CD4-positive, alpha-beta memory T cell (primary cell): ENCODE measurements around the gene NDUFB6. TPM values are rescaled to one million over a fixed set of nuclear protein-coding genes. Genes with fewer than 3 reads are reported as not detected.
"Not testable (repeated sequence)": the region's sequence is repeated elsewhere in the genome, so short reads cannot be mapped to it uniquely, and the experiment has no call there.

Experiments
- CTCF ChIA-PET: fragments of 350-600 bp; sonication (Branson Sonifier 250); formaldehyde crosslinking; loops from one replicate; lab custom pipeline; 2021; ENCODE audit warnings: inconsistent platforms; ENCODE audit not compliant: partially characterized antibody; lab: Charles Lee
- POLR2A ChIA-PET: fragments of 350-600 bp; sonication (Branson Sonifier 250); formaldehyde crosslinking; loops from one replicate; lab custom pipeline; 2021; ENCODE audit not compliant: partially characterized antibody; lab: Charles Lee
- DNase-seq, 5 donors: peaks; one replicate each; pipeline versions ENCODE4 v3.0.0 to v3.0.0-alpha.2; 2020 to 2022; ENCODE audit warnings: mixed read lengths in 1 of 5
- H3K27ac ChIP-seq: one replicate; pipeline ENCODE4 v1.7.0; 2013; ENCODE audit warnings: low read depth, low read length
- H3K27me3 ChIP-seq: 2 replicates; pipeline ENCODE4 v1.7.0; 2013; ENCODE audit warnings: mild to moderate bottlenecking, low read length, moderate library complexity; ENCODE audit not compliant: insufficient read depth
- H3K36me3 ChIP-seq: 2 replicates; pipeline ENCODE4 v1.7.0; 2013; ENCODE audit warnings: mild to moderate bottlenecking, low read length, moderate library complexity; ENCODE audit not compliant: insufficient read depth
- H3K4me1 ChIP-seq: 2 replicates; pipeline ENCODE4 v1.7.0; 2013; ENCODE audit warnings: mild to moderate bottlenecking, low read length, moderate library complexity; ENCODE audit not compliant: insufficient read depth
- H3K4me3 ChIP-seq, 2 donors: one replicate each; pipeline ENCODE4 v1.7.0; 2013; ENCODE audit warnings: low read length in 2 of 2, mild to moderate bottlenecking in 1 of 2
- H3K9me3 ChIP-seq, 2 donors: one replicate each; pipeline ENCODE4 v1.7.0; 2013; ENCODE audit warnings: low read length in 2 of 2, control low read depth in 1 of 2; ENCODE audit not compliant: control insufficient read depth in 1 of 2
- H3K27ac Mint-ChIP-seq, 7 donors: one replicate each; pipeline ENCODE4 v1.8.0; 2020 to 2021; ENCODE audit warnings: mixed read lengths in 7 of 7, mild to moderate bottlenecking in 6 of 7, inconsistent platforms in 3 of 7, moderate library complexity in 3 of 7
- H3K27me3 Mint-ChIP-seq, 2 donors: one replicate each; pipeline ENCODE4 v1.8.0; 2020 to 2021; ENCODE audit warnings: mixed read lengths in 2 of 2
- H3K36me3 Mint-ChIP-seq, 2 donors: one replicate each; pipeline ENCODE4 v1.8.0; 2020 to 2021; ENCODE audit warnings: mixed read lengths in 2 of 2, inconsistent platforms in 1 of 2, mild to moderate bottlenecking in 1 of 2
- H3K4me1 Mint-ChIP-seq, 4 donors: one replicate each; pipeline ENCODE4 v1.8.0; 2020 to 2021; ENCODE audit warnings: mixed read lengths in 4 of 4, mild to moderate bottlenecking in 1 of 4
- H3K4me3 Mint-ChIP-seq, 8 donors: one replicate each; pipeline ENCODE4 v1.8.0; 2020 to 2021; ENCODE audit warnings: mixed read lengths in 8 of 8, mild to moderate bottlenecking in 7 of 8, moderate library complexity in 6 of 8, inconsistent platforms in 3 of 8
- H3K9me3 Mint-ChIP-seq, 8 donors: one replicate each; pipeline ENCODE4 v1.8.0; 2020 to 2021; ENCODE audit warnings: mixed read lengths in 8 of 8, mild to moderate bottlenecking in 5 of 8, inconsistent platforms in 3 of 8, moderate library complexity in 1 of 8
- intact Hi-C: fragments of 100-400 bp; cut with micrococcal nuclease; formaldehyde crosslinking; loops from one replicate; pipeline ENCODE4 v1.15.1; 2023
- polyA plus RNA-seq, 2 donors: library from polyadenylated mRNA; unstranded; fragments of 300-500 nt; fragmentation: Illumina TruSeq; gene quantifications; one replicate each; pipeline ENCODE4 v1.2.3, GENCODE V29; 2021
- total RNA-seq, 2 experiments: library from RNA; stranded (reverse); gene quantifications; one replicate each; pipeline ENCODE4 v1.2.3, GENCODE V29; 2021

NDUFB6 gene
- total and polyA plus RNA-seq, 4 experiments from 2014 or later = 18.2 to 83.7 (median 43.2) TPM

DNA sequence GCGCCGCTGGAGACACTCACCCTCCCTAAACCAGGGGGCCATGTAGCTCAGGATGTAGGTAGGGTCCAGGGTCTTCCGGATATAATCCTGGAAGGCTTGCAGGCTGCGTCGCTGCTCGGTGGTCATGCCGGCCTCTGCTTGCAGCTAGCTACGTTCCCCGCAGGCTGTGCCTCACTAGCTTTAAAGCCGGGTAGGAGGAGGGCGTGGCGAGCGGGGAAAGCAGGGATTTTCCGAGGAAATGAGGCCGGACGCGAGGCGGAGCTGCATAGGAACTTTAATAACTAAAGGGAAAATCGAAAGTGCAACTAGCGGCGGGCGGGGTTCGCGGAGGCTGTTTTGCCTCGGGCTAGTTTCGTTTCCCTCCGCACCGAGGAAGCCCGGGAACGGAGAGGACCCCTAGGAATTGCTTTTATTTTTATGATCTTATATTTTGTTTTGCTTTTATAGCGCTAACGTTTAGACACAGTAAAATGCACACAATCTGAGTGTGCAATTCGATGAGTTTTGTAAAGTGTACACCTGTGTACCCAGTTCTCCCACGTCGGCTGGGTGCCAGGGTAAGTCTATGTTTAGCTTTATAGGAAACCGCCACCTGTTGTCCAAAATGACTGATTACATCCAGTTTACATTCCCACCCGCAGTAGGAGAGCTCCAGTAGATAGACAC, 46.8 kb downstream of the NDUFB6 start, which contains the start of gene RIGI:
RIGI (minus strand) TSS at position 156 of the 666 bp plus-strand sequence; CDS start at position 126, 30 bp downstream.
- H3K27ac ChIP-seq = peak within 1 kb of the TSS; percentile 94
- H3K9me3 Mint-ChIP-seq = no peaks in the 10 kb centered on the region
- peaks cover 40 to 70% (median 54%) of the 10 kb centered on the region in 4 donors for H3K4me1 Mint-ChIP-seq
- H3K4me3 Mint-ChIP-seq = peak within 1 kb of the TSS; percentile 91 to 99 (median 97)
- peaks cover 46% of the 10 kb centered on the region for H3K4me1 ChIP-seq
- H3K36me3 ChIP-seq = no peaks in the 10 kb centered on the region
- H3K36me3 Mint-ChIP-seq = peaks cover 16 to 25% of the 10 kb centered on the region in 2 donors
- peak within 1 kb of the TSS; percentile 93 to 98 (median 97) for H3K27ac Mint-ChIP-seq
- POLR2A ChIA-PET = interaction anchor here (0.6 to 4.1 kb wide), 9 partner anchors 8 to 918 kb away, joined by 3 to 62 read pairs (median 13); partner anchors contain the start of genes ACO1, DNAJA1, NDUFB6 and SMIM27
- H3K9me3 ChIP-seq = no peaks in the 10 kb centered on the region
- peak within 1 kb of the TSS; percentile 78 to 93 for H3K4me3 ChIP-seq
- CTCF ChIA-PET = interaction anchor here (0.7 to 6.4 kb wide), 32 partner anchors 7 to 459 kb away, joined by 3 to 133 read pairs (median 6); partner anchors contain the start of genes ACO1, NDUFB6, SMIM27 and TOPORS
- no peaks in the 10 kb centered on the region for H3K27me3 Mint-ChIP-seq
- intact Hi-C loops = loop anchor here (1.0 to 5.0 kb wide), 6 partner anchors 15 to 147 kb away; partner anchors contain the start of genes ACO1 and NDUFB6
- no peaks in the 10 kb centered on the region for H3K27me3 ChIP-seq
- DNase-seq = peak; percentile 80 to 92 (median 81)

DNA sequence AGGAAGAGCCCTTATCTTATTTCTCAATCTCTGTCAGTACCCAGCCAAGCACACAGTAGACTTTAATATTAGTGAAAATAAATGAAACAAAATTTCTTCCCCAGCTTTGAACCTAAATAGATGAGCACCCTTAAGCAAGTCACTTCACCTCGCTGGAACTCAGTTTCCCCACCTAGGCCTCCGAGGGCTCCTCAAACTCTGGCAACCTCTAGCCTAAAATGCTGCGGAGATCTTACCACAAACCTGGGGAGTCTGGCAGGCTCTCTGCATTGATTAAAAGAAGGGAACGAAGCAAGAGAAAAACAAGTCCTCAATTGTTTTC, 47.3 kb downstream of the NDUFB6 start:
- peaks cover 41 to 70% (median 54%) of the 10 kb centered on the region in 4 donors for H3K4me1 Mint-ChIP-seq
- POLR2A ChIA-PET = interaction anchor here (0.6 to 4.1 kb wide), 9 partner anchors 9 to 918 kb away, joined by 3 to 62 read pairs (median 13); partner anchors contain the start of genes ACO1, DNAJA1, NDUFB6 and SMIM27
- peak overlapping the region; percentile 78 to 93 for H3K4me3 ChIP-seq

DNA sequence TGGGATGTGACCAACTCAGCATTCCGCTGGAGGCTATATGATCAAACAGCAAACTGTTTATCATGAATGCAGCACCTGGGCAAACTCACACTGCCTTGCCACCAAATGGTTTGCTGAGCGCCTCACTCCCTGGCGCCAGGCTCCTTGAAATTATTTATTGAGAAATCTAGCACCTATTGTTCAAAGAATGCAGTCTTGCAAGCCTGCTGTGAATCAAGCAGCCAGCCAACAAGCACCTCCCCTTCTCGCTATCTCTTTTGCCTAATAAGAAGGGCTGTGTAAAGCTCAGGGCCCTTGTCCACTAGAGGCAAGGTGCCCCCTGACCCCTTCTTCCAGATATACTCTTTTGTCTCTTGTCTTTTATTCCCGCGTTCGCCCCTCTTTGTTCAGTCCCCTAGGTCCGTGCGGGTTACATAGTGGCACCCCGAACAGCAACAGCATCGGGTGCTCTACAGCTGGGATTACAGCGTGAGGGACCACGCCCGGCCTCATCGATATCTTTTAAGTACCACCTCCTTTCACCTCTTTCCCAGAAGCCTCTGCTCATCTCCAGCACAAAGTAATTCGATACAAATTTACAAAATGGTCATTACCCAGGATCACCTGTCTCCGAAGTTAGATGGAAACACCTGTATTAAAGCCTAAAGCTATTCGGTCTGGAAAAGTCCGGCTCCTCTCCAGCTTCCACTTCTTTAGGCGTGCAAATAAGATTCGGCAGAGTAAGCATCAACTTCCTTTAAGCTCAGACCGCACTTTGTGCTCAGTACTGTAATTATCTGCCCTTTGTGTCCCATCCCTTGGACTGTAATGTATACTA, 47.9 kb downstream of the NDUFB6 start:
- H3K27ac Mint-ChIP-seq = peak overlapping the region; percentile 93 to 98 (median 97)
- peaks cover 13 to 25% of the 10 kb centered on the region in 2 donors for H3K36me3 Mint-ChIP-seq
- H3K27me3 ChIP-seq = no peaks in the 10 kb centered on the region
- H3K36me3 ChIP-seq = no peaks in the 10 kb centered on the region
- no peaks in the 10 kb centered on the region for H3K27me3 Mint-ChIP-seq
- ChIA-PET CTCF (interaction anchor here (0.8 to 6.4 kb wide), 19 partner anchors 8 to 147 kb away, joined by 3 to 133 read pairs (median 8); partner anchors contain the start of genes ACO1, NDUFB6, SMIM27 and TOPORS), POLR2A (interaction anchor here (0.6 to 4.1 kb wide), 10 partner anchors 9 to 919 kb away, joined by 3 to 62 read pairs (median 10); partner anchors contain the start of genes ACO1, DNAJA1, NDUFB6 and SMIM27)
- H3K4me1 ChIP-seq = peaks cover 46% of the 10 kb centered on the region
- H3K4me1 Mint-ChIP-seq = peaks cover 43 to 76% (median 59%) of the 10 kb centered on the region in 4 donors
- H3K9me3 ChIP-seq = no peaks in the 10 kb centered on the region
- no peaks in the 10 kb centered on the region for H3K9me3 Mint-ChIP-seq
- H3K4me3 ChIP-seq = peak overlapping the region; percentile 78 to 93
- H3K27ac ChIP-seq = peak overlapping the region; percentile 94
- intact Hi-C loops = loop anchor here (5.0 kb wide), 1 partner anchor 58 kb away; no protein-coding TSS in a partner anchor
- peak; percentile 17 to 46 (median 29) for DNase-seq
- H3K4me3 Mint-ChIP-seq = peak overlapping the region; percentile 91 to 99 (median 97)

More for the DNA sequence above, 47.3 kb downstream of the NDUFB6 start:
- intact Hi-C loops = loop anchor here (1.0 to 5.0 kb wide), 6 partner anchors 15 to 146 kb away; partner anchors contain the start of genes ACO1 and NDUFB6
- CTCF ChIA-PET = interaction anchor here (0.7 to 6.4 kb wide), 25 partner anchors 8 to 147 kb away, joined by 3 to 133 read pairs (median 7); partner anchors contain the start of genes ACO1, NDUFB6, SMIM27 and TOPORS
- peaks cover 46% of the 10 kb centered on the region for H3K4me1 ChIP-seq
- Mint-ChIP-seq H3K36me3 (peaks cover 13 to 25% of the 10 kb centered on the region in 2 donors), H3K27ac (peak overlapping the region; percentile 93 to 98 (median 97)), H3K4me3 (peak overlapping the region; percentile 91 to 99 (median 97)), H3K9me3 (no peaks in the 10 kb centered on the region), H3K27me3 (no peaks in the 10 kb centered on the region)
- peak overlapping the region; percentile 94 for H3K27ac ChIP-seq
- no peaks in the 10 kb centered on the region for H3K27me3 ChIP-seq
- no peaks in the 10 kb centered on the region for H3K36me3 ChIP-seq
- no peak for DNase-seq
- H3K9me3 ChIP-seq = no peaks in the 10 kb centered on the region

DNA sequence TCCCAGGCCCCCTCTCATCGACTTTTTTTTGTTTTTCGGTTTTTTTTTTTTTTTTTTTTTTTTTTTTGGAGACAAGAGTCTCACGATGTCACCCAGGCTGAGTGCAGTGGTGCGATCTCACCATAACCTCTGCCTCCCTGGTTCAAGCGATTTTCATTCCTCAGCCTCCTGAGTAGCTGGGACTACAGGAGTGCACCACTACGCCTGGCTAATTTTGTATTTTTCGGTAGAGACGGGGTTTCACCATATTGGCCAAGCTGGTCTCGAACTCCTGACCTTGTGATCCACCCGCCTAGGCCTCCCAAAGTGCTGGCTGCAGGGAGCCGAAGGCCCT, 48.4 kb downstream of the NDUFB6 start:
- intact Hi-C loops, H3K9me3 ChIP-seq, H3K27me3 ChIP-seq, H3K27me3 Mint-ChIP-seq, DNase-seq, H3K9me3 Mint-ChIP-seq, H3K4me3 ChIP-seq, H3K36me3 ChIP-seq: not testable (repeated sequence)
- POLR2A ChIA-PET = interaction anchor here (1.0 to 4.1 kb wide), 7 partner anchors 10 to 145 kb away, joined by 3 to 62 read pairs (median 23); partner anchors contain the start of genes ACO1, NDUFB6, SMIM27 and TOPORS
- Histone ChIP-seq H3K27ac (peak overlapping the region; percentile 94), H3K4me1 (peaks cover 46% of the 10 kb centered on the region)
- Mint-ChIP-seq H3K4me3 (peak overlapping the region; percentile 91 to 99 (median 97)), H3K27ac (peak overlapping the region; percentile 71 to 98 (median 94)), H3K36me3 (peaks cover 13 to 27% of the 10 kb centered on the region in 2 donors), H3K4me1 (peaks cover 43 to 76% (median 61%) of the 10 kb centered on the region in 4 donors)
- CTCF ChIA-PET = interaction anchor here (1.5 to 6.4 kb wide), 7 partner anchors 17 to 146 kb away, joined by 4 to 133 read pairs (median 23); partner anchors contain the start of genes ACO1 and NDUFB6

DNA sequence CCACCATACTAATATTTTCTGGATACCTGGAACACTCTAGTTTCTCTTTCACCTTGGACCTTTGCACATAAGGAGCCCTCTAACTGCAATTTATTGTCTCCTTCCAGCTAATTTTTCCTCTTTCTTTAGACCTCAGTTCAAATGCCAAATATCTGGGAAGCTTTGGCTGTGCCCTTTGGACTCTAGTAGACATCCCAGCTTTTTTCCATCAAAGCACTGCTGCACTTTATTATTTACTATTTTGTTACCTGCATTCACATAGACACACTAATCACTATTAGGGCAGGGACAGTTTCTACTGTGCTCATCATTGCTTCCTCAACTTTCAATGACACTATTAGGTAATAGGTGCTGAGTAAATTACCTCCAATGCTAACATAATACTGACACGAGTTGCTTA, 49.0 kb downstream of the NDUFB6 start:
- Histone ChIP-seq H3K4me1 (peaks cover 46% of the 10 kb centered on the region), H3K27me3 (no peaks in the 10 kb centered on the region), H3K36me3 (no peaks in the 10 kb centered on the region), H3K27ac (no peak overlapping the region), H3K9me3 (no peaks in the 10 kb centered on the region), H3K4me3 (no peak overlapping the region)
- Mint-ChIP-seq H3K4me1 (peaks cover 43 to 76% (median 61%) of the 10 kb centered on the region in 4 donors), H3K27ac (peak overlapping the region; percentile 71 to 98 (median 93)), H3K9me3 (no peaks in the 10 kb centered on the region), H3K4me3 (peak overlapping the region; percentile 45 to 99 (median 96)), H3K36me3 (peaks cover 13 to 27% of the 10 kb centered on the region in 2 donors), H3K27me3 (no peaks in the 10 kb centered on the region)
- CTCF ChIA-PET = interaction anchor here (4.6 to 6.4 kb wide), 3 partner anchors 54 to 145 kb away, joined by 28 to 133 read pairs (median 50); partner anchors contain the start of gene ACO1
- DNase-seq = no peak
- intact Hi-C loops = no loop called here
- POLR2A ChIA-PET = interaction anchor here (3.7 to 4.1 kb wide), 2 partner anchors 27 to 49 kb away, joined by 29 to 62 read pairs; partner anchors contain the start of genes NDUFB6, SMIM27 and TOPORS

DNA sequence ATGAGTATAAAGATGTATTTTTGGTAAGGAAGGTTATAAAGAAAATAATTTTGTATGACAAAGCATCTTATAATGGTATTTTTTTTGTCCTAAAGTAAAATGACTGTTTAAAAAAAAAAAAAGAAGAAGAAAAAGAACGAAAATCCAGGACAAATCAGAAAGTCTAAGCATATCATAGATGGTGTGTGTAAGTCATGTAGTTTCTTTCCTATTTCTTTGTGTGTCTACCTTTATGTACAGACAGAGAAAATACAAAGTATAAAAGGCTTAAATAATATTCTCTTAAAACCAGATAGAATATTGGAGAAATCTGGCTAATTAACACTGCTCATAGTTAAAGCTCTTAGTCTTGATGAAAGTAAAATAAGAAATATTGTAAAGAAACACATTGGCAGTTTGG, 54.7 kb downstream of the NDUFB6 start:
- ChIA-PET POLR2A (no interaction called here), CTCF (interaction anchor here (1.1 to 2.9 kb wide), 2 partner anchors 9 to 139 kb away, joined by 3 to 12 read pairs; no protein-coding TSS in a partner anchor)
- H3K27ac Mint-ChIP-seq = peak overlapping the region in 1 of 7 donors; percentile 70
- H3K9me3 ChIP-seq = no peaks in the 10 kb centered on the region
- H3K4me1 Mint-ChIP-seq = peaks cover 39 to 59% (median 50%) of the 10 kb centered on the region in 4 donors
- no peak overlapping the region for H3K4me3 ChIP-seq
- no peak overlapping the region for H3K4me3 Mint-ChIP-seq
- H3K4me1 ChIP-seq = peaks cover 26% of the 10 kb centered on the region
- H3K36me3 ChIP-seq = no peaks in the 10 kb centered on the region
- H3K9me3 Mint-ChIP-seq = peaks cover 2 to 13% (median 5%) of the 10 kb centered on the region in 8 donors
- H3K36me3 Mint-ChIP-seq = peaks cover 41 to 43% of the 10 kb centered on the region in 2 donors
- intact Hi-C loops = no loop called here
- no peaks in the 10 kb centered on the region for H3K27me3 Mint-ChIP-seq
- H3K27me3 ChIP-seq = no peaks in the 10 kb centered on the region
- no peak for DNase-seq
- H3K27ac ChIP-seq = no peak overlapping the region
